Activated CD8-positive, alpha-beta memory T cell treated with anti-CD3 and anti-CD28 coated beads for 36 hours (primary cell): ENCODE data around the gene DUS3L. TPM values are rescaled to one million over a fixed set of nuclear protein-coding genes. Genes with fewer than 3 reads are reported as not detected.

Experiments
- CTCF ChIA-PET: fragments of 350-600 bp; sonication (Branson Sonifier 250); formaldehyde crosslinking; loops from one replicate; lab custom pipeline; 2021; ENCODE audit warnings: antibody characterized with exemption; lab: Charles Lee
- POLR2A ChIA-PET: fragments of 350-600 bp; sonication (Branson Sonifier 250); formaldehyde crosslinking; loops from one replicate; lab custom pipeline; 2021; ENCODE audit warnings: antibody characterized with exemption; lab: Charles Lee
- total RNA-seq, 2 experiments: library from RNA; stranded (reverse); gene quantifications; one replicate each; pipeline ENCODE4 v1.2.3, GENCODE V29; 2021

Gene DUS3L, protein sequence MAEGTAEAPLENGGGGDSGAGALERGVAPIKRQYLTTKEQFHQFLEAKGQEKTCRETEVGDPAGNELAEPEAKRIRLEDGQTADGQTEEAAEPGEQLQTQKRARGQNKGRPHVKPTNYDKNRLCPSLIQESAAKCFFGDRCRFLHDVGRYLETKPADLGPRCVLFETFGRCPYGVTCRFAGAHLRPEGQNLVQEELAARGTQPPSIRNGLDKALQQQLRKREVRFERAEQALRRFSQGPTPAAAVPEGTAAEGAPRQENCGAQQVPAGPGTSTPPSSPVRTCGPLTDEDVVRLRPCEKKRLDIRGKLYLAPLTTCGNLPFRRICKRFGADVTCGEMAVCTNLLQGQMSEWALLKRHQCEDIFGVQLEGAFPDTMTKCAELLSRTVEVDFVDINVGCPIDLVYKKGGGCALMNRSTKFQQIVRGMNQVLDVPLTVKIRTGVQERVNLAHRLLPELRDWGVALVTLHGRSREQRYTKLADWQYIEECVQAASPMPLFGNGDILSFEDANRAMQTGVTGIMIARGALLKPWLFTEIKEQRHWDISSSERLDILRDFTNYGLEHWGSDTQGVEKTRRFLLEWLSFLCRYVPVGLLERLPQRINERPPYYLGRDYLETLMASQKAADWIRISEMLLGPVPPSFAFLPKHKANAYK
- total RNA-seq, result 10 to 100 TPM; 85.1 to 94.6 TPM

DNA sequence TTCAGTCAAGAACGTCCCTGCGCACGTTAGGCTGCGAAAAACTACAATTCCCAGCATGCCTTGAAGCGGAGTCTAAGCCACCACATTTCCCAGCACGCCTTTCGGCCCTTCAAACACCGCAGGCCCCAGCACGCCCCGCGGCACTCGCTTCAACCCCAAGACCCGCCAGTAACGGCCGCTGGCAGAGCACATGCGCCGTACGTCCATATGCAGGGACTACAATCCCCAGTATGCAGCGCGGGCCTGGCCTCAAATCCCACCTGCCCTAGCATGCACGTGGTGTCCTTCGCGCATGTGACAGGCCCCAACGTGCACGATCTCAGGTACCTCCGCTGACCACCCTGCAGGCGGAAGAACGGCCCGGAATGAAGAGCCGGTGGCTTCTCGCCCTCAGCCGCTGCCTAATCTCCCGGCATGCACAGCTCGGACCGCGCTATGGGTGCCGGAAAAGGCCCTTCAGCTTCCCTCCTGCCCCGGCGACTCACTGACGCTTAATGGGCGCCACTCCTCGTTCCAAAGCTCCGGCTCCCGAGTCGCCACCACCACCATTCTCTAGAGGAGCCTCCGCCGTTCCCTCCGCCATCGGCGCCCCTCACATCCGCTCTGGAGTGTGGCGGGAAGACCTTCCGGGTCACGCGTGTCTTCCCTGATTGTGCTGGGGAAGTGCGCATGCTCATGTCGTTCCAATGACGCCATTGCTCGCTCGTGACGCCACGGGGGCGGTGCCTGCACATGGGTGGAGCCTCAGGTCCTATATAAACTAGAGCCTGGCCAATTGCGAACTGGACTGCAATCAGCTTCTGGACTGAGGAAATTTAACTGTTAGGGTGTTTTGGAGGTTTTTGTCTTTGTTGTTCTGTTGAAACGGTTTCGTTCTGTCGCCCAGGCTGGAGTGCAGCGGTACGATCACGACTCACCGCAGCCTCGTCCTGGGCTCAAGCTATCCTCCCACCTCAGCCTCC, at the start of gene DUS3L:
Gene DUS3L, minus strand, starts transcription at position 605 of the 962 bp plus-strand sequence. Its CDS starts 22 bp downstream, at position 583.
- POLR2A ChIA-PET, result interaction anchor here (0.5 to 2.4 kb wide), 5 partner anchors 10 to 168 kb away, joined by 3 to 8 read pairs (median 6); partner anchors contain the start of genes CATSPERD, SAFB and SAFB2
- CTCF ChIA-PET, result interaction anchor here (0.5 to 2.2 kb wide), 2 partner anchors 13 to 82 kb away, joined by 4 to 10 read pairs; no protein-coding TSS in a partner anchor

DNA sequence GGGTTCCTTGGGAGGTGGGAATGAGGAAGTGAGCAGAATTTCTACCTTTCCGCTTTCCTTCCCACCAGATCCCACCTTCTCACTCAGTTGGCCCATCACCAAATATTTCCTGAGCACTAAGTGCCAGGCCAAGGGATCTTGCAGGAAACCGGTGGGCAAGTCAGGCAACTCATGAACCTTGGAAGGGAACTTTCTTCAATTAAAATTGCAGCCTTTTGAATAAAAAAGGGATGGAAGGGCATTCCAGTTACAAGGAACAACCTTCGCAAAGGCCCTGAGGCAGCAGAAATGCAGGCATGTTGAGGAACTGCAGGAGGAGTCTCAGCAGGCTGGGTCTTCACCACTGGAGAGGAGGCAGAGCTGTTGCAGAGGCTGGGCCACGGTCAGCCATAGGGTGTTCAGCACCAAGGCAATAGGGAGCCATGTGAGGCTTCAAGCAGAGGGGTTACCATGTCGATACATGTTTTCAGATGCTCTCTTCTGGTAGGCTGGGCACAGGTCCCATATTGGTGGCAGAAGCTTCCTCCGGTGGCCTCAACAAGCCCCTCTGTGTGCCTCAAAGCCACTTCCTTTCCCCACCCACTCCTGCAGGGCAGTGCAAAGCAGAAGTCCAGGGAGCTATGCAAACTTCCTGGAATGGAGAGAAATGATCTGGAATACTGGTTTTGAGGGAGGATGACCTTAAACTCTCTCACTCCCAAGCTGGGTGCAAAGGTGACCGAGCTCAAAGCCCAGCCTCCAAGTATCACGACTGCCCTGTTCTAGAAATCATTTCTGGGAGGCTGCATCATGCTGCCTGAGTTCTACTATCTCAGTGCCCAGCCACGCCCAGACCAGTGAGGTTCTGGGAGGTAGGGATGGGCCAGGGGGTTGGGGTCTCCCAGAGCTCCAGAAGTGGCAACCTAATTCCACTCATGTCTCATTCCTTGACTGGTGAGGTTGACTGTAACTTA, 48.4 kb upstream of the DUS3L start, which contains the start of gene FUT6:
Gene FUT6, minus strand, starts transcription at position 638 of the 953 bp plus-strand sequence. CDS start 7,135 bp downstream, outside the sequence.
- POLR2A ChIA-PET, result no interaction called here

DNA sequence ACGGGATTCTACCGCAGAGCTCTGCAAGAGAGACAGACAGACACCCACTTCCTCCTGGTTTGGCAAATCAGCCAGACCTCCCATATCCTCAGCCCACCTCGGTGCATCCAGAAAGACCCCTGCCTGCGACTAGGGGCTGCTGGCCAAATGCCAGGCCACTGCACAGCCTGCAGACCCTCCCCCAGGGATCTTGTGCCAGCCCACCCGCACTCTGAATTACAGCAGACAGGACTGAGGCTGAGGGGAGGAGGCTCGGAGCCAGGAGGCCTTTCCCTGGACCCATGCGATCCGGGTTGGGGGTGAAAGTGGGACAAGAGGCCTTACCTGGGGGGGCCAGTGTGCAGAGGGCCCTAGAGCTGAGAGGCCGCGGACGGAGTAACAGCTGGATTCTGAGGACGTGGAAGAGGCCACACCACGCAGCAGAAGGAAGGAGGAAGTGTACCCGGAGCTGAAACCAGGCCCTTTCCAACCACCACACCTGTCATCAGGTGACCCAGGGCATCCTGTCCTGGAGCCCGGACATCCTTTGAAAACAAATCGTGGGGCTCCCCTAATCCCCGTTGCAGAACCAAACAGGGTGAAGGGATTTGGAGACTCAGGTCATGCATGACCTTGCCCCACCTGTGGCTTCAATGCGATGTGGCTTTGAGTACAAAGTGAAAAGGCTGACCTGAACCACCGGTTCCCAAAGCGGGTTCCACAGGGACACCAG, 47.5 kb upstream of the DUS3L start:
- ChIA-PET POLR2A (no interaction called here), CTCF (no interaction called here)

More for the DNA sequence above, 48.4 kb upstream of the DUS3L start, which contains the start of gene FUT6:
- CTCF ChIA-PET, result no interaction called here

DNA sequence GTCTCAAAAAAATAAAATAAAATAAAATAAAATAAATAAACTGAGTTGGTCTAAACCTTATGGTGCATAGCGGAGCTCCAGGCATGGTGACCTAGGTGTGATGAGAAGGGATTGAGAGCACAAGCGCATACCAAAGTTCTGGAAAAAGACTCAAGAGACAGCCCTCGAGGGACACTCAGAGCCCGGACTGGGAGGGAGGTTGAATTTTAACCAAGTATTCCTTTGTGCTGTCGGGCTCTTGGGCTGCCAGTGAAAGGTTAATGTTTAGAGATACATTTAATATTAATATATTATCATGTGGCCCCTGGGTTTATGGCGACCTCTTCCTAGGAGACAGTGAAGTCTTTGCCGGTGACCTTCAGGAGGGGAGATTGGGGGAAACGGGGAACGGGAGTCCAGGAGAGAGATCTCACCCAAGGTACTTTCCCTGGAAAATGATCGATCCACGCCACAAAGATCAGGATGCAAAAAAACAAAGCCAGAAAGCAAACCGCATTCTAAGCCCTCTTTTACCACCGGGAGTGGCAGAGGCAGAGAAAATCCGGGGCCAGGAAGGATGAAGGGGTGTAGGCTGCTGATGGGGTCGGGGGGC, 46.9 kb upstream of the DUS3L start:
- CTCF ChIA-PET, result no interaction called here
- POLR2A ChIA-PET, result no interaction called here

DNA sequence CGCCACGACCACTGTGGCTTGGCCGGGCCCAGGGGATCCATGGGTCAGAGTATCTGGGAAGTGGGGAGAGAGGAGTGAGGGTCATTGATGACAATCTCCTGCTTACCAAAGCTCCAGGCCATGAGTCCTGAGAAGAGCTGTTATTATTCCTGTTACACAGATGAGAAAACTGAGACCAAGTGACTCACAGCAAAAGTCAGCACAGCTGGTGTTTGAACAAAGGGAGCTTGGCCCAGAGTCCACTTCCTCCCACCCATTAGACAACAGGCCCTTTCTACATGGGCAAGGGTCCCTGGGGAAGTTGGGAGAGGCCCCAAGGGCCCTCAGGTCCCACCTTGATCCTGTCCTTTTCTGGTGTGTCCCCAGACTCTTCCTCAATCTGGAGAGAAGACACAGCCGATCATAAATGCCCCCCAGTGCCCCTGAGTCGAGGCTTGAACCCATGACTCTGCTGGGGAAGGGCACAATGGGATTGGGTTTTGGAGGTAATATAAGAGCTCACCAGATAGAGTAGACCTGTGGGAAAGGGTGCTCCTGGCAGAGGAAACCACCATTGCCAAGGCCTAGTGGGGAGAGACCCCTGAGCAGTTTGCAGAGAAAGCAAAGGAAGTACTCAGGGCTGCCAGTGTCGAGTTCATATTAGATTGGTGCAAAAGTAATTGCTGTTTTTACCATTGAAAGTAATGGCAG, 41.7 kb upstream of the DUS3L start:
- POLR2A ChIA-PET, result no interaction called here
- CTCF ChIA-PET, result no interaction called here

DNA sequence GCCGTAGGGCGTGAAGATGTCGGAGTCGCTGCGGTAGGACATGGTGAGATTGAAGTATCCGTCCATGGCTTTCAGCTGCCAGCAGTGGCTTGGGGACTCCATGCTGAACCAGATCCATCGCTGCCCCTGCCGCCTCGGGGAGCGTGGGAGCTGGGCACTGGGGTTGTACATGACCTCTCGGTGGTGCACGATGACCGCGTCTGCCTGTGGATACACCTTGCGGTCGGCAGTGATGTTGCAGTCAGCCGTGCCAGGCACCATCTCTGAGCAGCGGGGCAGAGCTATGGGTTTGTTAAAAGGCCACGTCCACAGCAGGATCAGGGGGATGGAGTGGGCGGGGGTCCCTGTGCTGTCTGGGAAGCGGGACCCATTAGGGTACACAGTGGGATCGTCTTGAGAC, 41.1 kb upstream of the DUS3L start:
- POLR2A ChIA-PET, result no interaction called here
- CTCF ChIA-PET, result no interaction called here

DNA sequence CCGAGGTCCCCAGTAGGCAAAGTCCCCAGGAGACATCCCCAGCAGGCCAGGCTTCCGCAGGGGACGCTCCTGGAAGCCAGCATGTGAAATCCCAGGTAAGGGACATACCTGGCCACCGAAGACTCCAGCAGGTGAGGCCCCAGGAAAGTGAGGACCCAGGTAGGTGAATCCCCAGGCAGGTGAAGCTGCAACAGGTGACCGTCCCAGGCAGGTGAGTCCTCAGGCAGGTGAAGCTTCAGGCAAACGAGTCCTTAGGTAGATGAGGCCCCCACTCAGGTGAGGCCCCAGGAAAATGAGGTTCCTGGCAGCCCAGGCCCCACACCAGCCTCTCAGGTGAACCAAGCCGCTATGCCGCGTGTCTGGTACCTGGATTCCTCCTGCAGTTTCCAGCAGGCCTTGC, 40.2 kb upstream of the DUS3L start:
- CTCF ChIA-PET, result no interaction called here

DNA sequence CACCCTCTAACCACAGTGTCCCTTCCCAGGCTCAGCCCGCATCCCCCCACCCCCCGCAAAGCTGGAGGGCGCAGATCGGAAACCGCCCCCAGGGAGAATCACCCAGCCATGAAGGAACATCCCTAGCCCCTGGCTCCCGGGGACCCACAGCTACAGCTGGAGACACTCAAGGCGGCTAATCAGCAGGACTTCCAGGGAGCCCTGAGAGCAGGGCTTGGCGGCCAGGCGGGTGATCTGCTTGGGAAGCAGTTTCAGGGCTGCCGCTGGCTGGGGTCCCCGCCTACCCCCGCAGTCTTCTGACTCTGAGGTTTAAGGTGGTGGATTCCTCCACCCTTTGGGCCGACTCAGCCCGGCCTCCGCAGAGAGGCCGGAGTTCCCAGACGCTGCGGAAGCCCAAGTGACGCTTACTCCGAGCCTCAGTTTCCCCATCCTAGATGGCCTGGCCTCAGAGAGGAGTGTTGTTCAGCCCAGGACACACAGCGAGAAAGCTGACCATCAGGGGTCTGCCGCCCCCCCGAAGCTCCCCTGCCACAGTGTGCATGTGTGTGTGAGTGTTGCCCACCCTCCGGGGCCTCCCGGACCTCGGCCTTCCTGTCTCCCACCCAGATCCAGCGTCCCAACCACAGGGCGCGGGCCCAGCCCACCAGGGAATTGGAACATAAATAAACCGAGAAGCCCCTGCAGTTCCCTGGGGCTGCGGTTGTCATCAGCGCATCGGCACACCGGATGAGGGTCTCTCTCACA, 38.8 kb upstream of the DUS3L start:
- ChIA-PET CTCF (interaction anchor here (1.6 to 2.8 kb wide), 2 partner anchors 25 to 140 kb away, joined by 5 to 26 read pairs; partner anchors contain the start of genes NRTN and RPL36), POLR2A (interaction anchor here (2.2 to 2.9 kb wide), 2 partner anchors 74 to 110 kb away, joined by 12 to 23 read pairs; partner anchors contain the start of genes CATSPERD, LONP1 and NDUFA11)

More for the DNA sequence above, 40.2 kb upstream of the DUS3L start:
- POLR2A ChIA-PET, result no interaction called here

DNA sequence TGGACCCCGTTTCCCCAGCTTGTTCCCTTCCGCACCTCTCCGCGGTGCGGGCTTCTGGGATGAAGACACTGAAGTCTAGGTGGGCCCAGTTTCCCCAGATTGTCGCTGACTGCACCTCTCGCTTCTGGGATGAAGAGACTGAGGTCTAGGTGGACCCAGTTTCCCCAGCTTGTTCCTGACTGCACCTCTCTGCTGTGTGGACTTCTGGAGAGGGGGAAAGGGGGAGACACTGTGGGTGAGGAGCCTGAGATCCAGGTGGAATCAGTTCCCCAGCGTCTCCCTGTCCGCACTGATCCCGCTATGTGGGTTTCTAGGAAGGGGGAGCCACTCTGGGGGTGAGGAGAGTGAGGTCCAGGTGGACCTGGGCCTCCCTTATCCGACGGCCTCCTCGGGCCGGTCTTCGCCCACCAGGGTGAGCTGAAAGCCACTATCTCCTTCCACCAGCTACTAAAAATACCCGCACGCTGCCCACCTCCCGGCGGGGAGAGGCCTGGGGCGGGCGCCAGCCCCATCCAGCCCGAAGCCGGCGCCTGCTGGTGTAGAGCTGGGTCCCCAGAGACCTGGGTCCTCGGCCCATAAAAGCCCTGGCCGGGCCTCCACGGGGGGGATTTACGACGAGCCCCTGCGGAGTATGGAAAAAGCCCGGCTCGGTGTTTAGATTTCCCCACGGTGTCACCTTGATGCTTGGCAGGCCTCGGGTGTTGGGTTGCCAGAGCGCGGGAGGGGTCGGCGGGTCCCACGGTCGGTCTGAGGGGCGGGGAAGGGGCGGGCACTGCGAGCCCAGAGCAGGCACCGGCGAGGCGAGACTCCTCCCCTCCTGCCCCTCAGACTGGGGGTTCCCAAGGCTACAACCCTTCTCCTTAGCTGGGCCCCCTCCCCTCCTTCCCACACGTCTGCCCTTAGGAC, 38.0 kb upstream of the DUS3L start:
- CTCF ChIA-PET, result interaction anchor here (0.5 to 2.8 kb wide), 8 partner anchors 25 to 194 kb away, joined by 3 to 26 read pairs (median 4); partner anchors contain the start of genes NDUFA11, NRTN and RPL36

DNA sequence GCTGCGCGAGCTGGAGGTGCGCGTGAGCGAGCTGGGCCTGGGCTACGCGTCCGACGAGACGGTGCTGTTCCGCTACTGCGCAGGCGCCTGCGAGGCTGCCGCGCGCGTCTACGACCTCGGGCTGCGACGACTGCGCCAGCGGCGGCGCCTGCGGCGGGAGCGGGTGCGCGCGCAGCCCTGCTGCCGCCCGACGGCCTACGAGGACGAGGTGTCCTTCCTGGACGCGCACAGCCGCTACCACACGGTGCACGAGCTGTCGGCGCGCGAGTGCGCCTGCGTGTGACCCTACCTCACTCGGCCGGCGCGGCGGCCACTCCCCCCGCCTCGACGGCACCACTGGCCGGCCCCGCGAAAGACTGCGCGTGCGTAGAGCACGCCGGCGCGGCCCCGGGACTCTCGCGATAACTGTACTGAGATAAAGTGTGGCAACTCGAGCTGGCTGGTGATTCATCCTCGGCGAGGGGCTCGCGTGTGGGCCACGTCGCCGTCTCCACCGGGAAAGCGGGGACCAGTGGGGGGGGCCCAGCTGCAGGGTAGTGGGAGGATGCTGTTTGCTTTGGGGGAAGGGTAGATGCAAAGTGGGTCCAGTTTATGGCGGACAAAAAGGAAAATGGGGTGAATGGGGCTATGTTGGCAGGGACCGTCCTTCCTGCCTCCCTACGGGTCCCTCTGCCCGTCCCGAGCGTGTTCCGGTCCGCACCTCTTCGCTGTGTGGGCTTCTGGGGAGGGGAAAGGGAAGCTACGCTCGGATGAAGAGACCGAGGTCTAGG, 37.1 kb upstream of the DUS3L start:
- ChIA-PET POLR2A (interaction anchor here (0.5 to 2.9 kb wide), 8 partner anchors 24 to 997 kb away, joined by 3 to 23 read pairs (median 4); partner anchors contain the start of genes CATSPERD, LONP1 and NDUFA11), CTCF (interaction anchor here (0.5 to 2.8 kb wide), 9 partner anchors 24 to 195 kb away, joined by 3 to 26 read pairs (median 4); partner anchors contain the start of genes NDUFA11, NRTN and RPL36)

More for the DNA sequence above, 38.0 kb upstream of the DUS3L start:
- POLR2A ChIA-PET, result interaction anchor here (0.5 to 2.9 kb wide), 6 partner anchors 25 to 280 kb away, joined by 3 to 23 read pairs (median 8); partner anchors contain the start of genes CATSPERD, LONP1 and NDUFA11

DNA sequence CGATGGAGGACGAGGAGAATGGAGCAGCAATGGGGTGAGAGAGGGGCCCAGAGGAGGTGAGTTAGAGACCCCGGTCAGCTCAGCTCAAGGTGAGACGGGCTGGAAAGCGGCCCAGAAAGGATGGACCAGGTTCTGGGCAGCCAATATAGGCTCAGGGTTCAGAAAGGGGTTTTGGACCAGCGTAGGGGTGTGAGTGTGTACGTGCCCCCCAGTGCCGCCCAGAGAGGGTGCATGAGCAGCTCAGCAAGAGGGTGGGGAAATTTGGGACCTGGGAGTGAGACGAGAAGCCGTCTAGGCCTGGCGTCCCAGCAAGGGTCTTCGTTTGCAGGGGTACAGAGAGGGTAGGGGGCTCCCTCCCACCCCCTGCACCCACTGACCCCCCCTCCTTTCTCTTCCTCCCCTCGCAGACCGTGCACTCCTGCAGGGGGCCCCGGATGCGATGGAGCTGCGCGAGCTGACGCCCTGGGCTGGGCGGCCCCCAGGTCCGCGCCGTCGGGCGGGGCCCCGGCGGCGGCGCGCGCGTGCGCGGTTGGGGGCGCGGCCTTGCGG, 36.5 kb upstream of the DUS3L start:
- CTCF ChIA-PET, result interaction anchor here (0.6 to 2.8 kb wide), 6 partner anchors 23 to 195 kb away, joined by 3 to 26 read pairs (median 4); partner anchors contain the start of genes NDUFA11 and NRTN

DNA sequence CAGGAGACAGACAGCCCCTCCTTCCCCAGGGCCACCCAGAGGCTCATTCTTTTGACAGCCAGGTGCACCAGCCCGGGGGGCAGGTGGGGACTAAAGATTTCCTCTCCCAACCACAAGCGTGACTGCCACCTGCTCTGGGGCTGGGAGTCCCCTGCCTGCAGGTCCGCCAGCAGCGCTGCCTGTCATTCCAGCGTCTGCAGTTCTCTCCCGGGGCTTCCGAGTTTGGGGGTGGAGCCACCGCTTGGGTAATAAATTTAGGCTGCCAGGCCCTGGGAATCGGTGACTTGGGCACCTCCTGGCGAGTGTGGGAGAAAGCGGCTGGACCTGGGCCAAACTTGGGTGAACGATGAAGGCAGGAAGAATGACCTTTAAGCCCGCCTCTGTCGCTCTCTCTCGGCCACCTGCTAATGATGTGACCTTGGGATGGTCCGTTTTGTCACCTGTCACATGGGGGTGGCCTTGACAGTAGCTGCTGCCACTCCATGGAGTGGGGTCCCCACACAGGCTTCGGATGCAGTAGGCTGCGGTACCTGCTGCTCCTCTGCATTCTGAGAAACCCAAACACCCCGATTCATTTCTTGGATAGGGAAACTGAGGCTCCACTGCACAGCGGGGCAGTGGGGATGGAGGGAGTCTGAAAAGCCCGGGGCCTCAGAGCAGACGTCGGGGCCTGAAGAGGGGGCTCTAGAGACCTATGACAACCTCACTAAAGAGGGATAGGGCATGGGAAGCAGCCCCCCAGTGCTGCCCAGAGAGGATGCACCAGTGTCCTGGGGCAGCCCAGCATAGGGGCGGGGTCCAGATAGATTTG, 35.8 kb upstream of the DUS3L start:
- CTCF ChIA-PET, result no interaction called here
- POLR2A ChIA-PET, result interaction anchor here (1.0 to 2.9 kb wide), 2 partner anchors 107 to 109 kb away, joined by 3 to 12 read pairs; partner anchors contain the start of genes CATSPERD and LONP1

More for the DNA sequence above, 36.5 kb upstream of the DUS3L start:
- POLR2A ChIA-PET, result interaction anchor here (0.5 to 2.9 kb wide), 5 partner anchors 23 to 996 kb away, joined by 3 to 23 read pairs (median 12); partner anchors contain the start of genes CATSPERD, LONP1 and NDUFA11
